Measurements from ENCODE around the gene CES3. TPM values are rescaled to one million over a fixed set of nuclear protein-coding genes. Genes with fewer than 3 reads are reported as not detected.
"Not testable (repeated sequence)": the region's sequence is repeated elsewhere in the genome, so short reads cannot be mapped to it uniquely, and the experiment has no call there.

Gene CES3
- total RNA-seq, 1 experiment from 2014 or later, result 2.2 TPM

DNA sequence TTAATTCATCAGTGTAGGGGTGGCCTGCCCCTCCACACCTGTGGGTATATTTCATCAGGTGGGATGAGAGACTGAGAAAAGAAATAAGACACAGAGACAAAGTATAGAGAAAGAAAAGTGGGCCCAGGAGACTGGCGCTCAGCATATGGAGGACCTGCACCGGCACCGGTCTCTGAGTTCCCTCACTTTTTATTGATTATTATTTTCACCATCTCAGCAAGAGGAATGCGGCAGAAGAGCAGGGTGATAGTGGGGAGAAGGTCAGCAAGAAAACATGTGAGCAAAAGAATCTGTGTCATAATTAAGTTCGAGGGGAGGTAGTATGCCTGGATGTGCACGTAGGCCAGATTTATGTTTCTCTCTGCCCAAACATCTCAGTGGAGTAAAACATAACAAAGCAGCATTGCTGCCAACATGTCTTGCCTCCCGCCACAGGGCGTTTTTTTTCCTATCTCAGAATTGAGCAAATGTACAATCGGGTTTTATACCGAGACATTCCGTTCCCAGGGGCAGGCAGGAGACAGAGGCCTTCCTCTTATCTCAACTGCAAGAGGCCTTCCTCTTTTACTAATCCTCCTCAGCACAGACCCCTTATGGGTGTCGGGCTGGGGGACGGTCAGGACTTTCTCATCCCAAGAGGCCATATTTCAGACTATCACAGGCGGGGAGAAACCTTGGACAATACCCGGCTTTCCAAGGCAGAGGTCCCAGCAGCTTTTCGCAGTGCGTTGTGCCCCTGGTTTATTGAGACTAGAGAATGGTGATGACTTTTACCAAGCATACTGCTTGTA, 5.5 kb upstream of the CES3 start:
- in situ Hi-C loops (cut with HindIII; ENCODE audit: low pct_unique_long_range_greater_than_20kb, low sequenced_read_pairs); DNase-seq (ENCODE audit: low read depth): not testable (repeated sequence)

- DNase-seq (ENCODE audit: low read depth); in situ Hi-C loops (cut with HindIII; ENCODE audit: low pct_unique_long_range_greater_than_20kb, low sequenced_read_pairs): not testable (repeated sequence)
These were observed 5.0 kb upstream of the CES3 start for GRCh38 chr16:66956154-66956457.

DNA sequence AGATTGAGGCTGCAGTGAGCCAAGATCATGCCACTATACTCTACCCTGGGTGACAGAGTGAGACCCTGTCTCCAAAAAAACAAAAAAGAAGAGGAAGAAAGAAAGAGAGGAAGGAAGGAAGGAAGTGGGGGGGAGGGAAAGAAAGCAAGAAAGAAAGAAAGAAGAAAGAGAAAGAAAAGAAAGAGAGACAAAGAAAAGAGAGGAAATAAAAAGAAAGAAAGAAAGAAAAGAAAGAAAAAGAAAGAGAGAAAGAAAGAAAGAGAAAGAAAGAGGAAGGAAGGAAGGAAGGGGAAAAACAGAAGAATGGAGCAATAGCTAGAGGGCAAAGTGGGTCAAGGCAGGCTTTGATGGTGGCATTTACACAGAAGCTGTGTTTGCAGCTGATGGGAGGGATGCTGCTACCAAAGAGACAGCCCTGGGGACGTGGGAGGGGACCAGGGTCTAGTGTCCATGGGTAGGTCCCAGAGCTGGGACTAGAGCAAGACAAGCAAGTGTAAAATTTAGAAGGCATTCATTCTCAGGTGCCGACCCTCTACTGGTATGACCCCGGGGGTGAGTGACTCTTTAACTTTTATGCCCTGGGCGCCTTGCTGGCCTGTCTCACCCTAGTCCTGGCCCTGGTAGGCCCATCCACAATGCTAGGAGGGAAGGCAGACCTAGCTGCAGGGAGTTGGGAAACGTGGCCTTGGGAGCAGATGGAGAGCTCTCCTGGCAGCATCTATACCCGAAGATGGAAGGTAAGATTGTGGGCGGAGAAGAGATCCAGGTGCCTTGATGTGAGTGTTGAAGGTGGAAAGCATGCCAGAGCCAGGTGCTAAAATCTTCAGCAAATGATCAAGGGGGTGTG, 2.0 kb upstream of the CES3 start:
- in situ Hi-C loops (cut with HindIII; ENCODE audit: low pct_unique_long_range_greater_than_20kb, low sequenced_read_pairs), result no loop called here
- DNase-seq (ENCODE audit: low read depth), result no peak

- DNase-seq (ENCODE audit: low read depth), result no peak
- in situ Hi-C loops (cut with HindIII; ENCODE audit: low pct_unique_long_range_greater_than_20kb, low sequenced_read_pairs), result no loop called here
These were observed 1.3 kb upstream of the CES3 start for GRCh38 chr16:66959704-66960161.

DNA sequence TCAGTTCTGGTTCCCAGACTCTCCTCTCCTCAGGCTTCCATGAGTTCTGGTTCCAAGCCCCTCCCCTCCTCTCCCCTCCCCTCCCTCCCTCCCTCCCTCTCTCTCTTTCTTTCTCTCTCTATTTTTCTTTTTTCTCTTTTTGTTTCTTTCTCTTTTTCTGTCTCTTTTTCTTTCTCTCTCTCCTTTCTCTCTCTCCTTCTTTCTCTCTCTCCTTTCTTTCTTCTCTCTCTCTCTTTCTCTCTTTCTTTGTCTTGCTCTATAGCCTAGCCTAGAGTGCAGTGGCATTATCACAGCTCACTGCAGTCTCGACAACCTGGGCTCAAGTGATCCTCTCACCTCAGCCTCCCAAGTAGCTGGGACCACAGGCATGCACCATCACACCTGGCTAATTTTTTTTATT, 796 bp upstream of the CES3 start:
- in situ Hi-C loops (cut with HindIII; ENCODE audit: low pct_unique_long_range_greater_than_20kb, low sequenced_read_pairs), result no loop called here
- no peak for DNase-seq (ENCODE audit: low read depth)

DNA sequence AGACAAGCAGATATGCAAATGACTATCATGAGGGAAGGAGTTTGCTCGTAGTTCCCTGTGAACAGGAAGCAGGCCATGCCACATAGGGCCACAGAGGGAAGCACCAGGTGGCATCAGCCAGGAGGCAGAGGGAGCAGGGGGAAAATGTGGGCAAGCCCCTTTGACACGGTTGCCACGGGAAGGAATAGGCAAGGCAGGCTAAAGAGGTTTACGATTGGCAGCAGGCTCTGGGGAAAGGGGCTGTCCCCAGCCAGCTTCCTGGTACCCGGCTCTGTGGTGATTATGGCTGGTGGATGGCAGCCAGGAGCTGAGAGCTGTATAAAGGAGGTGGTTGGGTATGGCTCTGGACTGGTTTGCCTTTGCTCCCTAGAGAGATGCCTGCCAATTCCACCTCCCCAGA, 848 bp downstream of the CES3 start:
- no peak for DNase-seq (ENCODE audit: low read depth)
- in situ Hi-C loops (cut with HindIII; ENCODE audit: low pct_unique_long_range_greater_than_20kb, low sequenced_read_pairs), result no loop called here

- no peak for DNase-seq (ENCODE audit: low read depth)
- in situ Hi-C loops (cut with HindIII; ENCODE audit: low pct_unique_long_range_greater_than_20kb, low sequenced_read_pairs), result no loop called here
These were observed 3.0 kb downstream of the CES3 start for GRCh38 chr16:66964049-66964448.

- no peak for DNase-seq (ENCODE audit: low read depth)
These were observed 7.8 kb downstream of the CES3 start for GRCh38 chr16:66968847-66969246.

GRCh38 chr16:66970775-66971720, 10.0 kb downstream of the CES3 start:
- peak; percentile 64 for DNase-seq (ENCODE audit: low read depth)
- in situ Hi-C loops (cut with HindIII; ENCODE audit: low pct_unique_long_range_greater_than_20kb, low sequenced_read_pairs), result no loop called here

More at GRCh38 chr16:66968847-66969246, 7.8 kb downstream of the CES3 start:
- in situ Hi-C loops (cut with HindIII; ENCODE audit: low pct_unique_long_range_greater_than_20kb, low sequenced_read_pairs), result no loop called here

DNA sequence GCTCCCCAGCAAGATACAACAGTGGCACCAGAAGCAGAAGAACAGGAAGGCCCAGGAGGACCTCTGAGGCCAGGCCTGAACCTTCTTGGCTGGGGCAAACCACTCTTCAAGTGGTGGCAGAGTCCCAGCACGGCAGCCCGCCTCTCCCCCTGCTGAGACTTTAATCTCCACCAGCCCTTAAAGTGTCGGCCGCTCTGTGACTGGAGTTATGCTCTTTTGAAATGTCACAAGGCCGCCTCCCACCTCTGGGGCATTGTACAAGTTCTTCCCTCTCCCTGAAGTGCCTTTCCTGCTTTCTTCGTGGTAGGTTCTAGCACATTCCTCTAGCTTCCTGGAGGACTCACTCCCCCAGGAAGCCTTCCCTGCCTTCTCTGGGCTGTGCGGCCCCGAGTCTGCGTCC, 11.9 kb downstream of the CES3 start:
- in situ Hi-C loops (cut with HindIII; ENCODE audit: low pct_unique_long_range_greater_than_20kb, low sequenced_read_pairs), result no loop called here
- DNase-seq (ENCODE audit: low read depth), result no peak

- in situ Hi-C loops (cut with HindIII; ENCODE audit: low pct_unique_long_range_greater_than_20kb, low sequenced_read_pairs), result no loop called here
- no peak for DNase-seq (ENCODE audit: low read depth)
These were observed 12.7 kb downstream of the CES3 start for GRCh38 chr16:66973716-66974115.

- DNase-seq (ENCODE audit: low read depth); in situ Hi-C loops (cut with HindIII; ENCODE audit: low pct_unique_long_range_greater_than_20kb, low sequenced_read_pairs): not testable (repeated sequence)
These were observed 13.3 kb downstream of the CES3 start for GRCh38 chr16:66974156-66974931.

DNA sequence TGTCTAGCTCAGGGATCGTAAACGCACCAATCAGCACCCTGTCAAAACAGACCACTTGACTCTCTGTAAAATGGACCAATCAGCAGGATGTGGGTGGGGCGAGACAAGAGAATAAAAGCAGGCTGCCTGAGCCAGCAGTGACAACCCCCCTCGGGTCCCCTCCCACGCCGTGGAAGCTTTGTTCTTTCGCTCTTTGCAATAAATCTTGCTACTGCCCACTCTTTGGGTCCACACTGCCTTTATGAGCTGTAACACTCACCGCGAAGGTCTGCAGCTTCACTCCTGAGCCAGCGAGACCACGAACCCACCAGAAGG, 13.8 kb downstream of the CES3 start:
- in situ Hi-C loops (cut with HindIII; ENCODE audit: low pct_unique_long_range_greater_than_20kb, low sequenced_read_pairs); DNase-seq (ENCODE audit: low read depth): not testable (repeated sequence)

GRCh38 chr16:66975302-66975893, 14.3 kb downstream of the CES3 start:
- in situ Hi-C loops (cut with HindIII; ENCODE audit: low pct_unique_long_range_greater_than_20kb, low sequenced_read_pairs), result no loop called here
- DNase-seq (ENCODE audit: low read depth), result no peak

DNA sequence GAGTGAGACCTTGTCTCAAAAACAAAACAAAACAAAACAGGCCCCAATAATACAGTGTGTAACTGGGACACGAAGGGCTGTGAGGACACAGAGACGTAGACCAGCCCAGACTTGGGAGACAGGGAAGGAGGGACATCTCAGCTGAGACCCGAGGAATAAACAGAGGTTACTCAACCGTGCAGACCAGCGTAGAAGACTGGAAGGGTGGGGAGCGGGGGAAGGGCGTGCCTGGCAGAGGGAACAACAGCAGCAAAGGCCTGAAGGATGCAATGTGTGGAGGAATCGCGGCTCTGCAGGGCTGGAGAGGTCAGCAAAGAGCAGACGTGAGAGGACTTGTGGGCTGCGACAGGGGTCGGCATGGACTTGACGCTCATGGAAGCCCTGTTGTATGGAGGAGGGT, 15.7 kb downstream of the CES3 start:
- in situ Hi-C loops (cut with HindIII; ENCODE audit: low pct_unique_long_range_greater_than_20kb, low sequenced_read_pairs), result no loop called here
- DNase-seq (ENCODE audit: low read depth), result peak; percentile 77

GRCh38 chr16:66977341-66978113, 16.5 kb downstream of the CES3 start:
- DNase-seq (ENCODE audit: low read depth), result peak; percentile 69
- in situ Hi-C loops (cut with HindIII; ENCODE audit: low pct_unique_long_range_greater_than_20kb, low sequenced_read_pairs), result no loop called here

All from Caki2 (cell line).